GM13977 (cell line): ENCODE measurements around the gene BICC1.

Source experiments
- DNase-seq: peaks from one replicate; pipeline ENCODE4 v3.0.0; 2012; ENCODE audit warnings: low spot score
- CTCF ChIP-seq: IDR thresholded peaks from 2 replicates; pipeline ENCODE4 v1.5.1; 2012; ENCODE audit warnings: mild to moderate bottlenecking, control low read depth; ENCODE audit not compliant: insufficient read depth; ENCODE audit errors: extremely low read depth, missing control alignments
- in situ Hi-C: fragments of 300-500 bp; cut with MboI; formaldehyde crosslinking; loops from one replicate; pipeline ENCODE4 v1.12.0; 2022; ENCODE audit warnings: low sequenced_read_pairs, low pct_unique_long_range_greater_than_20kb, mixed read lengths, inconsistent platforms; ENCODE audit not compliant: unreplicated experiment

BICC1 gene

DNA sequence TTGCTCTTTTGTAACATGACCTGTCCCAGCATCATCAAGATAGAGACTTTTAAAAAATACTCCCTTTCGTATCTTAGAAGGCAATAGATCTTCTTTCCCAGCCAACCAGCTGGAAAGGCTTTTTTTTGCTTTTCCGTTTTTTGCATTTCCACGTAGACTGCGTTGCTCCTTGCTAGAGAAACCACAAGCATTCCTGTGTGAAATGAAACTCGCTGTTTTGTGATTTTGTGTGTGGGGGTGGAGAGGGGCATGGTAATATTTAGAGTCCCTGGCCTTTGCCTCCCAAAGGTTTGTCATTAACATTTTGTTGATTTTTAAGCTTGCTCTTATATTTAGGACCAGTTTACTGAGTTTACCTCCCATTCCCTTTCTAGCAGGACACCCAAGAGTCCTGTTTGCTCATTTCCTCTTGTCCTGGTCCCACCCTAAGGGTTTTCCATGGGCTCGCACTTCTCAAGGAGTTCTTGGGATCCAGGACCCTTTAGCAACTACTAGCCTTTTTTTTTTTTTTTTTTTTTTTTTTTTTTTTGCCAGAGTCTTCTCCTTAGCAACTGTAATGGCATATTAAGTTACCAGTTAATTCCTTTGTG, 243.6 kb downstream of the BICC1 start:
- TF ChIP-seq CTCF: no peak
- DNase-seq: no peak
- in situ Hi-C loops: no loop called here

GRCh38 chr10:58757352-58758065, 244.8 kb downstream of the BICC1 start:
- TF ChIP-seq CTCF: no peak
- in situ Hi-C loops: no loop called here
- DNase-seq: no peak

GRCh38 chr10:58758321-58758720, 245.6 kb downstream of the BICC1 start:
- in situ Hi-C loops: no loop called here
- no peak for DNase-seq
- no peak for TF ChIP-seq CTCF

DNA sequence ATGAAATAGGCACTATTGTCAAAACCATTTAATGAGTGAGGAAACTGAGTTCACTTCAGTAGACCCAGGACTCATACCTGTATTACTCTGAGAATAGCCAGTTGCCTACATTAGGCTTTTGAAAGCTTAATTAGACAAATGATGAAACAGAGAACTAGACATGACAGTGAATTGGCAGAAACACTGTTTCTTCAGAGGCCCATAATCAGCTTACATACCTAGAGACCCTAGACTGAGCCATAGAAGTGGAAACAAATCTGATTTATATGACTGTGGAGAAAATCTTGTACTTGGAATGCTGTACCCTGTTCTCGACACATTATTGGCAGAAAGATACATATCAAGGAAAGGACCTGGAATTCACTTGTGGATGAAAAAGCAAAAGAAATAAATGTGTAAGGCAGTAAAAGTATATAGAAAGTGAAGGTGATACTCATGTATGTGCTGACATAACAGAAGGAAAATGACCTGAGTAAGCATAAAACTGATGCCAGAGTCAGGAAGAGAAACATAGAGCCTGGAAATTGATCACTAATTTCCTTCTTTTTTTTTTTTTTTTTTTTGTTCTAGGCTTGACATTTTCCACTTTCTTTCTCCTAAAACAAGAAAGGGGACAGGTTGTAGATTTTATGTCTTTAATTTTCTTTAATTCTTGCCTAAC, 251.5 kb downstream of the BICC1 start:
- DNase-seq: no peak
- in situ Hi-C loops: no loop called here
- TF ChIP-seq CTCF: no peak

DNA sequence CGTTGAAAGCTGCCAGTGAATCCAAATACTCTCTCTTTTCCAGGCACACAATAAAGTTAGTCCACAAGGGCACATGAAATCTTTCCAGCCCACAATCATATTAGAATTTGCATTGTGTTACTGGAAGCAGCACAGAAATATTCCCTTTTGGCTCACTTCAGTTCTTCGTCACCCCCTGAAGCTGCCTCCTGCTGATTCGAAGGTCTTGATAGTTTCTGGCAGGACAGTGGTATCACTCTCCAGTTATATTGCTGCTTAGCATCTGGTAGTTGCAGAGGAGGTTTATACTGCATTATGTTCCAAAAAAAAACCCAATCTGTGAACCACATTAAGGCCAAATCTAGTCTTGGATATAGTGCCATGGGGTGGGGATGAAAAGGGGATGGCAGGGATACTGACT, 253.2 kb downstream of the BICC1 start:
- no peak for DNase-seq
- in situ Hi-C loops: no loop called here
- no peak for TF ChIP-seq CTCF

DNA sequence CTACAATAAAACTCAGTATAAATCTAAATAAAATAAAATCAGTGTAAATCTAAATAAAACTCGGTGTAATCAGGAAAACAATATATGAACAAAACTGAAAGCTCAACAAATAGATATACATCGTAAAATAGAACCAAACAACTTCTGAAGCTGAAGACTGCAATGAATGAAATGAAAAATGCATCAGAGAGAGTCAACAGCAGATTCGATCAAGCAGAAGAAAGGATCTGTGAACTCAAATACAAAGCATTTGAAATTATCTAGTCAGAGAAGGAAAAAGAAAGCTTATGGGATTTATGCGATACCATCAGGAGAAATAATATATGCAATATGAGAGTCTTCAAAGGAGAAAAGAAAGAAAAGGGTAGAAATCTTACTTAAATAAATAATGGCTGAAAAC, 255.0 kb downstream of the BICC1 start:
- no peak for TF ChIP-seq CTCF
- DNase-seq: no peak
- in situ Hi-C loops: no loop called here
